Natural killer cell (primary cell): ENCODE data around the gene TACC2. TPM values are rescaled to one million over a fixed set of nuclear protein-coding genes. Genes with fewer than 3 reads are reported as not detected.

Source experiments
- ATAC-seq, 3 donors: fragments of 150-1000 bp in 2 of 3; fragments of 200-7000 bp in 1 of 3; cut with Tn5 transposase; 1 replicate in 1 of 3; 2 replicates in 2 of 3; pipeline ENCODE4 v1.10.0; 2021; ENCODE audit warnings: mild to moderate bottlenecking in 2 of 3, moderate library complexity in 2 of 3
- DNase-seq, 2 donors: peaks; one replicate each; pipeline versions ENCODE4 v3.0.0 to v3.0.0-alpha.2; 2013 to 2021; ENCODE audit warnings: mixed read lengths in 1 of 2
- H3K27ac ChIP-seq: one replicate; pipeline ENCODE4 v1.5.1; 2013; ENCODE audit warnings: mild to moderate bottlenecking, low read length
- H3K27me3 ChIP-seq: one replicate; pipeline ENCODE4 v1.6.1; 2013; ENCODE audit warnings: low read length; ENCODE audit not compliant: control insufficient read depth, insufficient read depth
- H3K36me3 ChIP-seq: one replicate; pipeline ENCODE4 v1.6.1; 2013; ENCODE audit warnings: low read length; ENCODE audit not compliant: control insufficient read depth, insufficient read depth
- H3K4me1 ChIP-seq: one replicate; pipeline ENCODE4 v1.6.1; 2013; ENCODE audit warnings: low read length; ENCODE audit not compliant: control insufficient read depth, insufficient read depth
- H3K4me3 ChIP-seq: one replicate; pipeline ENCODE4 v1.5.1; 2013; ENCODE audit warnings: low read length
- H3K9me3 ChIP-seq: one replicate; pipeline ENCODE4 v1.6.1; 2013; ENCODE audit warnings: low read length; ENCODE audit not compliant: control insufficient read depth, insufficient read depth
- H3K27ac Mint-ChIP-seq, 2 donors: one replicate each; pipeline ENCODE4 v1.8.0; 2022; ENCODE audit warnings: mild to moderate bottlenecking in 2 of 2, mixed read lengths in 2 of 2, moderate library complexity in 1 of 2
- H3K27me3 Mint-ChIP-seq, 2 donors: one replicate each; pipeline ENCODE4 v1.8.0; 2022; ENCODE audit warnings: low read depth in 2 of 2, mixed read lengths in 2 of 2
- H3K36me3 Mint-ChIP-seq: one replicate; pipeline ENCODE4 v1.8.0; 2022; ENCODE audit warnings: mixed read lengths
- H3K4me1 Mint-ChIP-seq, 2 donors: one replicate each; pipeline ENCODE4 v1.8.0; 2022; ENCODE audit warnings: mixed read lengths in 2 of 2
- H3K4me3 Mint-ChIP-seq: one replicate; pipeline ENCODE4 v1.8.0; 2022; ENCODE audit warnings: mild to moderate bottlenecking, moderate library complexity, mixed read lengths
- H3K9me3 Mint-ChIP-seq, 2 donors: one replicate each; pipeline ENCODE4 v1.8.0; 2022; ENCODE audit warnings: mixed read lengths in 2 of 2
- CTCF ChIP-seq: fragments of 200-600 bp; IDR thresholded peaks from one replicate; pipeline ENCODE4 v1.8.0; 2022; ENCODE audit warnings: antibody characterized with exemption
- WGBS: methylation state at CpG from one replicate; pipeline ENCODE4 v1.1.7; 2013; ENCODE audit warnings: missing lambda C conversion rate; ENCODE audit not compliant: insufficient coverage; 5-methylcytosine and 5-hydroxymethylcytosine counted together
- intact Hi-C: fragments of 100-400 bp; cut with micrococcal nuclease; formaldehyde crosslinking; loops from one replicate; pipeline ENCODE4 v1.14.2; 2022
- total RNA-seq, 4 donors: library from RNA; stranded (reverse); fragments of 120-200 nt in 1 of 4; gene quantifications; one replicate each; pipeline versions ENCODE4 v1.2.3 to v1.2.4, GENCODE V29; 2013 to 2022

Gene TACC2
- total RNA-seq, 3 donors from 2014 or later (not counting 1 experiment from before 2014, with no cell fraction given), result not detected

GRCh38 chr10:122051609-122052385 is 62.8 kb downstream of the TACC2 start:
- H3K27me3 Mint-ChIP-seq, result peaks cover 0 to 2% of the 10 kb centered on the region in 2 donors
- no peaks in the 10 kb centered on the region for H3K4me1 ChIP-seq
- H3K4me3 Mint-ChIP-seq, result no peak overlapping the region
- no peak overlapping the region for H3K27ac Mint-ChIP-seq
- no peak overlapping the region for H3K27ac ChIP-seq
- WGBS, result 55% methylated on average over 2 of the region's 2 CpGs
- no peak for TF ChIP-seq CTCF
- no peaks in the 10 kb centered on the region for H3K9me3 ChIP-seq
- H3K9me3 Mint-ChIP-seq, result no peaks in the 10 kb centered on the region
- H3K27me3 ChIP-seq, result no peaks in the 10 kb centered on the region
- DNase-seq (no peak), ATAC-seq (no peak)
- no peaks in the 10 kb centered on the region for H3K4me1 Mint-ChIP-seq
- H3K36me3 Mint-ChIP-seq, result no peaks in the 10 kb centered on the region
- intact Hi-C loops, result no loop called here
- H3K4me3 ChIP-seq, result no peak overlapping the region
- no peaks in the 10 kb centered on the region for H3K36me3 ChIP-seq

- TF ChIP-seq CTCF, result no peak
- Histone ChIP-seq H3K27me3 (no peaks in the 10 kb centered on the region), H3K27ac (no peak overlapping the region), H3K36me3 (no peaks in the 10 kb centered on the region), H3K4me3 (no peak overlapping the region), H3K9me3 (no peaks in the 10 kb centered on the region), H3K4me1 (no peaks in the 10 kb centered on the region)
- H3K27ac Mint-ChIP-seq, result no peak overlapping the region
- DNase-seq, result no peak
- no peak overlapping the region for H3K4me3 Mint-ChIP-seq
- no peaks in the 10 kb centered on the region for H3K9me3 Mint-ChIP-seq
- no peak for ATAC-seq
- H3K36me3 Mint-ChIP-seq, result no peaks in the 10 kb centered on the region
- peaks cover 0 to 5% of the 10 kb centered on the region in 2 donors for H3K27me3 Mint-ChIP-seq
- WGBS, result 90% methylated on average over 6 of the region's 6 CpGs
- intact Hi-C loops, result no loop called here
- H3K4me1 Mint-ChIP-seq, result no peaks in the 10 kb centered on the region
These were observed 63.7 kb downstream of the TACC2 start for GRCh38 chr10:122052701-122053100.

GRCh38 chr10:122053314-122053713 is 64.4 kb downstream of the TACC2 start:
- H3K27ac ChIP-seq, result no peak overlapping the region
- H3K9me3 ChIP-seq, result no peaks in the 10 kb centered on the region
- no peak overlapping the region for H3K4me3 Mint-ChIP-seq
- H3K4me3 ChIP-seq, result no peak overlapping the region
- H3K27me3 ChIP-seq, result no peaks in the 10 kb centered on the region
- ATAC-seq, result no peak
- H3K36me3 Mint-ChIP-seq, result no peaks in the 10 kb centered on the region
- H3K36me3 ChIP-seq, result no peaks in the 10 kb centered on the region
- no peaks in the 10 kb centered on the region for H3K4me1 Mint-ChIP-seq
- DNase-seq, result no peak
- peaks cover 0 to 7% of the 10 kb centered on the region in 2 donors for H3K27me3 Mint-ChIP-seq
- 89% methylated on average over 8 of the region's 8 CpGs for WGBS
- no peak overlapping the region for H3K27ac Mint-ChIP-seq
- intact Hi-C loops, result no loop called here
- no peak for TF ChIP-seq CTCF
- no peaks in the 10 kb centered on the region for H3K9me3 Mint-ChIP-seq
- H3K4me1 ChIP-seq, result no peaks in the 10 kb centered on the region
